Stimulated activated CD4-positive, alpha-beta T cell treated with anti-CD3 and anti-CD28 coated beads, Interleukin-15, amount 100 ng/mL, for 48 hours (primary cell): Measurements from ENCODE around the gene FOXP1.
"Not testable (repeated sequence)": the region's sequence is repeated elsewhere in the genome, so short reads cannot be mapped to it uniquely, and the experiment has no call there.

Experiments
- DNase-seq, 2 donors: peaks; one replicate each; pipeline ENCODE4 v3.0.0-alpha.2; 2020; ENCODE audit warnings: low read depth in 2 of 2

The FOXP1 gene

DNA sequence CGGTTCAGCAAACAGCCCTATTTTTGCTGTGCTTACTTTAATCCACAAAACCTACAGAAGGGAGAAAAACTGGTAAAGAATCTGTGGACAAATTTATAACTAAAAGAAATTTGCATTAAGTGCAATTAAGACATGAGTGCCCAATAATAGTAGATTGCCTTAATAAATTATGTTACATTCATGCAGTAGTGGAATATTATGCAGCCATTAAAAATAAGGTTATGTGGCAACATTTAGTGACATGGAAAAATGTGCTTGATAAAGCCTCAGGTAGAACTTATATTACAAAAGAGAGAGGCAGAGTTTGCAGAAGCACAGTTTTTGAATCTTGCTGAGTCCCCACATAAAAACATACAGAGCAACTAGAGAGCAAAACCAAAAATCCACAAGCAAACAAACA lies 253.0 kb downstream of the FOXP1 start:
- DNase-seq, result no peak

DNA sequence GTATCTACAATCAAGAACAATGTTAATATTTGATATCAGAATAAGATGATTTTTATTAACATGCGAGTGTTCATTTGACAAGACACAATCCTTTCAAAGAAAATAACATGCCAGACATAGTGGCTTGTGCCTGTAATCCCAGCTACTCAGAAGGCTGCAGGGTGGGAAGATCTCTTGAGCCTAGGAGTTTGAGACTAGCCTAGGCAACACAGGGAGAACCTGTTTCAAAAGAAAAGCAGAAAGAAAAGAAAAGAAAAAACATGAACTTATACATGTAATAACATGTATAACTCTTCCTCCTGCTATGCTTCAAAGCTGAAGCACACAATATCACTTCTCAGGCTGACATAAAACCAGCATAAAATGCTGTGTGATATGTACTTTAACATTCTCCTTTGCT lies 253.7 kb downstream of the FOXP1 start:
- no peak for DNase-seq

DNA sequence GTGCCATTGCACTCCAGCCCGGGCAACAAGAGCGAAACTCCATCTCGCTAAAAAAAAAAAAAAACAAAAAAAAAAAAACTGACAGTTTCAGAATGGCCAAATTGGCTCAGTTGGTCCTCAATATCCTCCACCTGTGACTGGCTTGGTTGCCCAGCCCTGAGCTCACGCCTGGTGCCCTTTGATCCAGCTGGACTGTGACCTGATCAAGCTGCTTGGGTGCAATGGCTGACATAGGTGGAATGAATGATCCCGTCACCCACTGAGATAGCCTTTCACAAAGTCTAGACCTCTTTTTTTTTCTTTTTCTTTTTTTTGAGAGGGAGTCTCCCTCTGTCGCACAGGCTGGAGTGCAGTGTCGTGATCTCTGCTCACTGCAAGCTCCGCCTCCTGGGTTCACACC lies 254.6 kb downstream of the FOXP1 start:
- DNase-seq, result no peak

DNA sequence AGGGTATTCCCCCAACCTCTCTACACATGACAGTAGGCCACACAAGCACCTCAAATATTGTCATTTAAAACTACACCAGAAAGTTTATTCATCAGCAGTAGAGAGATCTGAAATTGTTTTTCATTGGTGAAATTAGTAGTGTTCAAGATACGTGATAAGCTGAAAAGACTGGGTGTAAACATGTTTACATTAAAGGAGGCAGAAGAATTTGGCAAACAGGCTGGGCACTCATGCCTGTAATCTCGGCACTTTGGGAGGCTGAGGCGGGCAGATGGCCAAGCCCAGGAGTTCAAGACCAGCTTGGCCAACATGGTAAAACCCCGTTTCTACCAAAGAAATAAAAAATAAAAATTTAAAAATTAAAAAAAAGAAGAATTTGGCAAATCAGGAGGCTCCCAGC lies 255.6 kb downstream of the FOXP1 start:
- no peak for DNase-seq

DNA sequence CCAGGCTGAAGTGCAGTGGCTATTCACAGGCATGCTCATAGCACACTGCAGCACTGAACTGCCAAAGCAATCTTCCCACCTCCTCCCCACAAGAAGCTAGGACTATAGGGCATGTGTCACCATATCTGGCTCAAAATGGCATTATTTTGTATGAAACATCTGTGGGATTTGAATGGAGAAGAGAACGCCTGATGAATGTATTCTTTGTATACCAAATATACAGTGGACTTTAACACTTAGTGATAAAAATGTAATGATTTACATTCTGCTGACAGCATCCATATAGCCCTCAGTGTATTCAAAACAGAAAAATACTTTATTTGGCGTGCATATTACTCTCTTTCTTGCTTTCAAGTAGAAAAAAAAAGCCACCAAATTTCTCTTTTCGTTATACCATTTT lies 257.8 kb downstream of the FOXP1 start:
- no peak for DNase-seq

DNA sequence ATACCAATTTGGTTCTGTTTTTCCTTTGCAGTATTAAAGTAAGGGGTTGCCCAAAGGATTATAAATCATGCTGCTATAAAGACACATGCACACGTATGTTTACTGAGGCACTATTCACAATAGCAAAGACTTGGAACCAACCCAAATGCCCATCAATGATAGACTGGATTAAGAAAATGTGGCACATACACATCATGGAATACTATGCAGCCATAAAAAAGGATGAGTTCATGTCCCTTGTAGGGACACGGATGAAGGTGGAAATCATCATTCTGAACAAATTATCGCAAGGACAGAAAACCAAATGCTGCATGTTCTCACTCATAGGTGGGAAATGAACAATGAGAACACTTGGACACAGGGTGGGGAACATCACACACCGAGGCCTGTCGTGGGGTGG lies 259.3 kb downstream of the FOXP1 start:
- DNase-seq, result not testable (repeated sequence)

DNA sequence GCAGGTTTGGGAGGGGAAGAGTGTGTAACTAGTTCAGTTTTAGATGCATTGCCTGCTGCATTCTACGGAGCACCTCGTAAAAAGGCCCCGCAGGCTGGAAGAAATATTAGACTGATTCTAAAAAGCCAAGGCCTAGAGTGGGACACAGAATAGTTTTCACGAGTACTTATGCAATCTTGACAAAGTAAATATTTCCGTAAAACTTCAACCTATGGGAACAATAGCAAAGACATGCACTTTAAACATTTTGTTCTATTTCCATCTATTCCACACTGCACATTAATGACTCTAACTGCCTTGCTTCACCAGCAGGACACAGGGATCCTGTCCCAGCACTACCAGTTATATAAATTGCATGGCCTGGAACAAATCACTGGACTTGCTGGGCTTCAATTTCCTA lies 260.0 kb downstream of the FOXP1 start:
- DNase-seq, result no peak

DNA sequence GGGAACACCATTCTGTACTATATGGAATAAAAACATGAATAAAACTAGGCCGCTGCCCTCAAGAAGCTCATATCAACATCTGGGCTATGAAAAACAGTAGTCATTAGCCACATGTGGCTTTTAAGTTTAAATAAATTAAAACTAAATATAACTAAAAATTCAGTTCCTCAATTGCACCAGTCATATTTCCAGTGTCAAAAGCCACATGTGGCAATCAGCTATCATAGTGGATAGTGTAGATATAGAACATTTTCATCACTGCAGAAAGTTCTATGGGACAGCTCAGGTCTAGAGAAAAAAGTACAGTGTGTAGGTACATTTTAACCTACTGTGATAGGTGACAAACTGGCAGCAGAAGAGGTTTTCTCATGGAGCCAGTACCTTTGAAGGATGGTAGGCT lies 261.4 kb downstream of the FOXP1 start:
- no peak for DNase-seq

DNA sequence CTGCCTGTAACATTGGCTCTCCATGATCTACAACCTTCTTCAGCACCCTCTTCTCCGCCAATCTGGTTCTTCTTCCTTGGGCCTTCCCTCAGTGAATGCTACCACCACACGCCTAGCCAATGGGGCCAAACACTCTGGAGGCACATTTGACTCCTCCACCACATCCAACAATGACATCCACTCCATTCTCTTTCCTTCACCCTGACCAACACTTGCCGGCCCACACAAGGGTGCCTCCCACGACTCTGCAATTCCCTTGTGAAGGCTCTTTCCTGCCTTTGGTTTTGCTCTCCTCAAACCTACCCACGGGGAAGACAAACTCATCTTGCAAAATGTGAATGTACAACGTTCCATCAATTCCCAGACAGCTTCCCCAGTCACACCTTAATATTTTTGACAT lies 263.8 kb downstream of the FOXP1 start:
- DNase-seq, result no peak

DNA sequence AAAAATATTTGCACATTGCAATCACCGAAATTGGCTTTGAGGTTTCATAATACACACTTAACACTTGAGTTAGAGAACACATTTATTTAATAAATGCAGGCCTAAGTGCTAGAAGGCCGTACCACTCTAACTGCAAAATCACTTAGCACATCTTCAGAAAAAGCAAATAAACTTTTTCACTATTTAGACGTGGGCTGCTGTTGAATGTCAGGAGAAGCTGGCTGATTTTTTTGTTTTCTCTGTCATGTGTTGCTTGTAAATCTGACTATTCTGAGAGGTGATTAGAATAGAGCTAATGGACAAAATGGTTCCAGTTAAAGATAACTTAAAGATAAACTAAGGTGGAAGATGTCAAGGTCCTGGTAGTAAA lies 265.1 kb downstream of the FOXP1 start:
- DNase-seq, result no peak

DNA sequence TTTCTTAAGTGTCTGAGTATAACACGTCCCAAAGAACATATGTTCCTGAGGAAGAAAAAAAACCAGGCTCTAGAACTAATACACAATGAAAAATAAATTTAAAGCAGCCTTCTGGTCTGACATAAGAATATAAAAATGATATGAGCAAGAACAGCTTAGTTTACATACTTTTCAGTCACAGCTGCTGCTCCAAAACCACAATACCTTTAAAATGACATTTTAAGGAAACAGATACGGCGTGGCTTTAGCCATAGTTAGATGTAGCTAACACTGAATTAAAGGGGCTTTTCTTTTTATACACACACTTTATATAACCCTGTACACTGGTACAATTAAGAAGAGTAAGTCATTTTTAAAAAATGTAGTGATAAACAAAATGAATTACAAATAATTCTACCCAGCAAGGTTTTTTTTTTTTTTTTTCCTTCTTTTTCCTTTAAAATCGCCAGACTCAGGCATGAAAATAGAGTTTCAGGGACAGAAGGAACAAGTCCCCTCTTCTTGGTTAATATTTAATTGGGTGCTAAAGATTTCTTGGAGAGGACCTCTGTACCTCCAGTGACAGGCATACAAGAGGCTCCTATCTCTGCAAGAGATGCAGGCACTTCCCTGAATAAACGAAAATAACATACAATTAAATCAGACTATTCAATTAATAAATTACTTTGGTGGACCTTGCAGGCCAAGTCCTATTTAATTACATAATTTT lies 265.6 kb downstream of the FOXP1 start:
- DNase-seq, result no peak

DNA sequence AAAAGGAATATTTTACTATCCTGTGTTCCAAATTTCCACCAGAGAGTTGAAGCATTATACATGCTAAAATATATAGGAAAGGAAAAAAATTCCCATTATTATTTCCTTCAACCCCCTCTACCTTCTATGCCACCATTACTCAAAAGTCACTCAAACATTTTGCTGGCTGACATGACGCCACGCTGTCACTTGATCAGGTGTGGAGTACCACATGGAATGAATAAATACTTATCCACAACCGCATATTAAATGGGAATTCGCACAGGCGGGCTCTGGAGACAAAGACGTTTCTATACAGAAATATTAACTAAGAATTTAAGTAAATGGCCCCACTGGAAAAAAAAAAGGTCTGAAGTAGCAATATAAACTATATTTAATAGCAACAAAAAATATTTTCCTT lies 266.4 kb downstream of the FOXP1 start:
- no peak for DNase-seq

DNA sequence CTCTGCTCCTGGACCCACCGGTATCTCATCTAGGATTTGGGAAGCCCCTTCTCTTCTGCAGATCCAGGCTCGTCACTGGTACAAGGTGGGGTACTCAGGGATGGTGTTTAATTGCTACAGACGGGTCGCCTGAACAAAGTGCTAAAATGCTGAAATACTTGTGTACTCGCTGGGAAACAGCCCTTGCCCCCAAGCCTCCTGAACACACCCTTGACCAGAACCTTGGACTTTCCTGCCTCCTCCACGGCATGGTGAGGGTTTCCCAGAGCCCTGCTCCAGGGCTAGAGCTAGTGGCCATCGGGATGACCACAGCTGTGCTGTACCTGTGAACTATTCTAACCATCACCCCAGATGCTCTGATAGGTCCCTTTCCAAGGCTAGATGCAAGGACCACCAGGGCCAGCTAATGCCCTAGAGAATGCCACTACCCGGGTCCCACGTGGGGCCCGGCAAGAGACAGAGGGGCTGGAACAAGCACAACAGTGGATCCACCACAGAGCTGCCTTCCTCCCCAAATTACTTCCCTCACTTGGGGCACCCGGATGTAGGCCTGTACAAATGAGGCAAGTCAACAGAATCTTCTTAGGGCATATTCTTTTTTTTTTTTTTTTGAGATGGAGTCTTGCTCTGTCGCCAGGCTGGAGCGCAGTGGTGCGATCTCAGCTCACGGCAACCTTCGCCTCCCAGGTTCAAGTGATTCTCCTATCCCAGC lies 267.3 kb downstream of the FOXP1 start:
- no peak for DNase-seq

DNA sequence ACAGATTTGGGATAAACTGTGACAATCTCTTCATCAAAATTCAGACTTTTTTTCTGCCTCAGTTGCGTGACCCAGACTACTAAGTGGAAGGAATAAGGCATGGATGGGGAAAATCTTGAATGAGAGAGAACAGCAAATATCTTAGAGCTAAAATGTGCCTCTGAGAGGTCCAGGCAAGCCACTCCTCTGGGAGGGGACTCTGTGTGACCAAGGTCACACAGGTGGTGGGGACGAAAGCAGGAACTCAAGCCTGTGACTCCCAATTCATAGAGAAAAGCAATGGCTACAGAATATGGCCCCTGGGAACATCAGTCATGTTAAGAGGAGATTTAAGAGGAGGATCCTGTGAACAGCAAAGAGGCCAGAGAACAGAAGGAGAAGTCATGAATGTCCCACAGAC lies 268.1 kb downstream of the FOXP1 start:
- DNase-seq, result no peak

DNA sequence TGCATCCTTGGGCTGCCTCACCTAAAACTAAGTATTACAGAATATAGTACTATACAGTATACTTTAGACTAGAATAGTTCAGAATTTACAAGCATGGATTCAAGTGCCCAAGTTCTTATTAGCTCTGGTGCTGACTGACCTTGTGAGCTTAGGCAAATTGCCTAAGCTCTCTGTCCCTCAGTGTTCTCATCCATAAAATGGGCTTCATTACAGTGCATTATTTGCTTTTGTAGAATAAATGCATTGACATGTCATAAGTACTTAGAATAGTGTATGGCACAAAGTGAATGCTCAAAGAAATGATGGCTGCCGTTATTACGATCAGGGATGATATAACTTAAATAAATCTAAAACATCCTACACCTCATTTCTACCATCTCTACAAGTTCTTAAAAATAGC lies 269.7 kb downstream of the FOXP1 start:
- DNase-seq, result no peak

DNA sequence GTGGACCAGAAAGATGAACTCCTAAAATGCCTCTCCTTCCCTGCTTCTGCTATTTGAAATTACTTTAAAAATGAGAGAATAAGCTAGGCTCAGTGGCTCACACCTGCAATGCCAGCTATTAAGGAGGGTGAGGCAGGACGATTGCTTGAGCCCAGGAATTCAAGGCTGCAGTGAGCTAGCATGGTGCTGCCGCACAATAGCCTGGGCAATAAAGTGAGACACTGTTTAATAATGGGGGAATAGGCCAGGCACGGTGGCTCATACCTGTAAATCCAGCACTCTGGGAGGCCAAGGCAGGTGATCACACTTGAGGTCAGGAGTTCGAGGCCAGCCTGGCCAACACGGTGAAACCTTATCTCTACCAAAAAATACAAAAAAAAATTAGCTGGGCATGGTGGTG lies 271.1 kb downstream of the FOXP1 start:
- DNase-seq, result no peak

DNA sequence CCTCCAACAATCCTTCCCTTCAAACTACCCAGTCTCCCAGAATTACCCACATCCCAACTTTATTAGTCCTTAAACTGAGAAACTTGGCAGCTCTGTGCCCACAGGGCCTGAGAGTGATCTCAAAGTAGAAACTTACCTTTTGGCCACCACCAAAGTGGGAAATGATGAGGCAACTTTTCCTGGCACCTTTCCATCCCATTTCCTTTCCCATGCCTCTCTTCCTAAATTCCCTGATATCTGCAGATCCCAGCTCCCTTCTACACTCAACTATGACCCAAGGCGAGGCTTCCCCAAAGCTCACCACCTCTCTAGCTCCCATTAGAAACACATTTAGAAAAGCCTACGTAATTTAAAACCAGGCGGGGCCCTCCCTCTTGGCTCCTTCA lies 271.9 kb downstream of the FOXP1 start:
- no peak for DNase-seq

DNA sequence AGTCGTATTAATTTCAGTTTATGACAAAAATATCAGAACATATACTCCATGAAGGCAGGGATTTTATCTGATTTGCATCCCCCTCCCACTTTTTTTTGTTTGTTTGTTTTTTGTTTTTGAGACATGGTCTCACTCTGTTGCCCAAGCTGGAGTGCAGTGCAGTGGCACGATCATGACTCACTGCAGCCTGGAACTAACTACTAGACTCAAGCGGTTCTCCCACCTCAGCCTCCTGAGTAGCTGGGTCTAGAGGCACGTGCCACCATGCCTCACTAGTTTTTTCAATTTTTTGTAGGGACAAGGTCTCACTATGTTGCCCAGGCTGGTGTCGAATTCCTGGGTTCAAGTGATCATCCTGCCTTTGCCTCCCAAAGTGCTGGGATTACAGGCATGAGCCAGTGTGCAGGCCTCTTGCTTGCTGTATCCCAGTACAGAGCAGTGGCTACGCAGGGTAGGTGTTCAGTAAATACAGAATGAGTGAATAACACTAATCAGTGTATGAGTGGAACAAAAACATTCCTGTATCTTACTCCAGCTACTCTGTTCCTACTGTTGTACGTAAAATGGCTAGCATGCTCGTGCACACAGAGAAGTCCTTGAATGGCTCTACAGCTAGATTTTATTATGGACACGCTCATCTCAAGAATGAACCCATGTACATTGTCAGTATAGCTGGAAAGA lies 272.4 kb downstream of the FOXP1 start:
- DNase-seq, result no peak

DNA sequence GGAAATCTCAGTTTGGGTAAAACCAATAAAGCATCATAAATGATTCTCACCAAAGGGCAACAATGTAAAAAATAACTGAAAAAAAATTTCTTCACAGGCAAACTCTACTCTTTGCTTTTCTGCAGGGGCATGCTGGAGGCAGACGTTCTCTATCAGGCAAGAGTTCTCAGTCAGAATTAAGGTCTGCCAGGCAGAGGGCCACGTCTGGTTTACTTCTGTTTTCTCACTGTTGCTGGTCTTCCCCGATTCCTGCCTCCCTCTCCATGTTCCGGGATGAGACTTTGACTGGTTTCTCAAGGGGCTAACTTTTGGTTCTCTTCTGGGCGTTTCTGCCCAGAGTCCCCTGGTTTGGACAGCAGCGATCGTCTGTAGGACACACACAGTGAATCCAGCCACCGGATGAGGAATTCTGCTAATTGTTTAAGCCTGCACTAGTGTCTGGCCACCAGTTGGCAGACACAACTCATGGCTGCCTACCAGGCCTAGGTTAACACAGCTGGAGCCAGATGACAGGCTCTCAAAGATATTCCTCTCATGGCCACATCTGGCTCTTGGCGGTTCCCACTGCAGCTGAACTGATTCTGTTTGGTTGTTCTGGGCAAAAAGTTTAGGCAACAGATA lies 273.1 kb downstream of the FOXP1 start:
- DNase-seq, result no peak

DNA sequence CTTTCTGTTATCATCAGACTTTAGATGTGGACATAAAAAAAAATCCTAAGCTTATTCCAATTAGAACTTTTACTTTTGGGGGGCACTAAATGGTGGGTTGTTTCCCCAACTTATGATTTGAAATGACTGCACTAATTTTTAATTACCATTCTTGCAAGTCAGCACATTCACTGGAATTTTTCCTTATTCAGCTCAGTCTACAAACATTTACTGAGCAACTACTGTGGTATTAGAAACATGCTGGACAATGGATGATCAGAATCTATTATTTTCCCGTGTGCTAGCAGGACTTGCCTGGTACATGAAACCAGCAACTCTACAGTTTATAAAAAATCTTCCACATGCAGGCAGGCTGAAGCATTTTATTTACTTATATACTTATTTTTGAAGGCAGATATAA lies 273.6 kb downstream of the FOXP1 start:
- DNase-seq, result no peak

DNA sequence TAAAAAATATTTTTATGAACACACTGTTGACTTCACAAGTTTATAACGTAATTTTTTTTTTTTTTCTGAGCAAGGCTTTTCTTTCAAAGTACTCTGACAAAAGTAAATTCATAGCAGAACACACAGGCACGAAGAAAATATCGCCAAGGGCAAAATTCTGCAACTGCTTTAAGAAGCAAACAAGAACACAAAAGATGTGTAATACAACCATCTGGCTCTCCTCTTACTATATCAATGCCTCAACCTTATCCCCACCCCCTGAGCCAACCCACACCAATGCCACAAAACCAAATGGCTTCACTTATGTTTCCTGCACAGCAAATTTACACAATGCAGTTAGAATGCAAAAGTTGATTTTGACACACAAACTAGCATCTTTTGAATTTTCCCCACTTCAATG lies 274.2 kb downstream of the FOXP1 start:
- DNase-seq, result peak in 1 of 2 donors; percentile 29

DNA sequence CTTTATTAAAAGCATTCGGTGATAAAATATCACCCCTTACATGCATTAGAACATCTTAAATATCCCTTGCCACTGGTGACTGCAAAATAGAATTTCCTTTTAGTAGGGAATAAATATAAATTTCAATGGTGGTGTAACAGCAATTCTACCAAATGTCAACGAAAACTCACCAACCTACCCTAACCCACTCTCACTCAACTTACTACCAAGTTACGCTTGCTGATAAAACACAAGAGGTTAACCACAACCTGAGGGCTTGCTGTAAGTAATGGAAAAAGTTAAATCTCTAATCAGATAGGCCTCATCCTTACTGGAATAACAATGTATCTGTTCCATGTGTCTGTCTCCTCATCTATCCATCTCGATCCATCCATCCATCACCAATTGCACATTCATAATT lies 274.7 kb downstream of the FOXP1 start:
- DNase-seq, result no peak
